Stimulated activated CD4-positive, alpha-beta T cell treated with anti-CD3 and anti-CD28 coated beads, Interleukin-2, amount 100 ng/mL, for 48 hours (primary cell): ENCODE data around the gene APOBEC3H.

ENCODE experiments used
- DNase-seq, 2 donors: peaks; one replicate each; pipeline ENCODE4 v3.0.0-alpha.2; 2020

APOBEC3H gene

GRCh38 chr22:39114112-39114511 lies 17.1 kb downstream of the APOBEC3H start:
- DNase-seq, result no peak

GRCh38 chr22:39115570-39115969 lies 18.5 kb downstream of the APOBEC3H start:
- no peak for DNase-seq

GRCh38 chr22:39115977-39116621 lies 19.1 kb downstream of the APOBEC3H start:
- DNase-seq, result no peak

GRCh38 chr22:39117585-39118191 lies 20.6 kb downstream of the APOBEC3H start:
- peak; percentile 54 to 66 for DNase-seq

- DNase-seq, result no peak
Observed at GRCh38 chr22:39120983-39121382, 23.9 kb downstream of the APOBEC3H start.

- DNase-seq, result no peak
Observed at GRCh38 chr22:39122772-39123470, 25.9 kb downstream of the APOBEC3H start.

GRCh38 chr22:39123751-39124581 lies 26.9 kb downstream of the APOBEC3H start:
- no peak for DNase-seq

GRCh38 chr22:39125622-39126021 lies 28.6 kb downstream of the APOBEC3H start:
- DNase-seq, result no peak

- DNase-seq, result no peak
Observed at GRCh38 chr22:39128508-39128907, 31.5 kb downstream of the APOBEC3H start.

- DNase-seq, result no peak
Observed at GRCh38 chr22:39129081-39129480, 32.0 kb downstream of the APOBEC3H start.

- no peak for DNase-seq
Observed at GRCh38 chr22:39129746-39130145, 32.7 kb downstream of the APOBEC3H start.

- DNase-seq, result no peak
Observed at GRCh38 chr22:39130152-39130704, 33.2 kb downstream of the APOBEC3H start.

- DNase-seq, result no peak
Observed at GRCh38 chr22:39130892-39131855, 34.1 kb downstream of the APOBEC3H start.

GRCh38 chr22:39132281-39132680 lies 35.2 kb downstream of the APOBEC3H start:
- DNase-seq, result no peak

GRCh38 chr22:39132871-39133524 lies 36.0 kb downstream of the APOBEC3H start:
- no peak for DNase-seq

- DNase-seq, result no peak
Observed at GRCh38 chr22:39133871-39134270, 36.8 kb downstream of the APOBEC3H start.

- no peak for DNase-seq
Observed at GRCh38 chr22:39134366-39135091, 37.5 kb downstream of the APOBEC3H start.

- peak in 1 of 2 donors; percentile 38 for DNase-seq
Observed at GRCh38 chr22:39135092-39135896, 38.2 kb downstream of the APOBEC3H start.

GRCh38 chr22:39136317-39136716 lies 39.3 kb downstream of the APOBEC3H start:
- no peak for DNase-seq
